ENCODE data around the gene UQCC2. TPM values are rescaled to one million over a fixed set of nuclear protein-coding genes. Genes with fewer than 3 reads are reported as not detected.

Gene UQCC2
- total RNA-seq, 1 donor from 2014 or later: 99.4 TPM

GRCh38 chr6:33738153-33738552 lies 26.7 kb upstream of the UQCC2 start:
- Mint-ChIP-seq H3K4me3 (ENCODE audit: low read depth) (no peak overlapping the region), H3K4me1 (ENCODE audit: low read depth) (peaks cover 3% of the 10 kb centered on the region), H3K27me3 (peaks cover 11% of the 10 kb centered on the region), H3K9me3 (ENCODE audit: low read depth) (no peaks in the 10 kb centered on the region), H3K27ac (no peak overlapping the region), H3K36me3 (ENCODE audit: insufficient read depth) (no peaks in the 10 kb centered on the region)
- no peak for DNase-seq (ENCODE audit: low spot score, unreplicated experiment)
- no peak for TF ChIP-seq CTCF (IDR thresholded peaks at IDR 0.05; ENCODE audit: unreplicated experiment)

GRCh38 chr6:33737267-33738026 lies 25.9 kb upstream of the UQCC2 start:
- Mint-ChIP-seq H3K27ac (no peak overlapping the region), H3K9me3 (ENCODE audit: low read depth) (no peaks in the 10 kb centered on the region), H3K4me1 (ENCODE audit: low read depth) (peaks cover 3% of the 10 kb centered on the region), H3K27me3 (peaks cover 5% of the 10 kb centered on the region), H3K36me3 (ENCODE audit: insufficient read depth) (no peaks in the 10 kb centered on the region), H3K4me3 (ENCODE audit: low read depth) (no peak overlapping the region)
- DNase-seq (ENCODE audit: low spot score, unreplicated experiment): no peak
- no peak for TF ChIP-seq CTCF (IDR thresholded peaks at IDR 0.05; ENCODE audit: unreplicated experiment)

- H3K27ac Mint-ChIP-seq: no peak overlapping the region
- no peak for DNase-seq (ENCODE audit: low spot score, unreplicated experiment)
- peaks cover 7% of the 10 kb centered on the region for H3K27me3 Mint-ChIP-seq
- no peaks in the 10 kb centered on the region for H3K36me3 Mint-ChIP-seq (ENCODE audit: insufficient read depth)
- no peaks in the 10 kb centered on the region for H3K9me3 Mint-ChIP-seq (ENCODE audit: low read depth)
- no peak for TF ChIP-seq CTCF (IDR thresholded peaks at IDR 0.05; ENCODE audit: unreplicated experiment)
- no peak overlapping the region for H3K4me3 Mint-ChIP-seq (ENCODE audit: low read depth)
- peaks cover 11% of the 10 kb centered on the region for H3K4me1 Mint-ChIP-seq (ENCODE audit: low read depth)
Observed at GRCh38 chr6:33735216-33735615, 23.7 kb upstream of the UQCC2 start.

DNA sequence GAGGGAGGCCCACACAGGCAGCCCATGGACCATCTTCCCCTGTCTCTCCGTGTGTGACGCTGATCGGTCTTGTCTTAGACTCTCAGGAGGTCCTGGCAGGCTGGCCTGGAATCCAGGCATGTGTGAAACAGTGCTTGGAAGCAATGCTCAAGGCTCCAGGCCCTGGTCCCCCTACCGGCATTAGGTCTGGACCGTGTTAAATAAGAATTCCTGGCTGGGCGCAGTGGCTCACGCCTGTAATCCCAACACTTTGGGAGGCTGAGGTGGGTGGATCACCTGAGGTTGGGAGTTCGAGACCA lies 22.2 kb upstream of the UQCC2 start:
- Mint-ChIP-seq H3K4me1 (ENCODE audit: low read depth) (peaks cover 13% of the 10 kb centered on the region), H3K27me3 (peaks cover 15% of the 10 kb centered on the region), H3K9me3 (ENCODE audit: low read depth) (no peaks in the 10 kb centered on the region), H3K36me3 (ENCODE audit: insufficient read depth) (no peaks in the 10 kb centered on the region), H3K4me3 (ENCODE audit: low read depth) (no peak overlapping the region), H3K27ac (no peak overlapping the region)
- no peak for TF ChIP-seq CTCF (IDR thresholded peaks at IDR 0.05; ENCODE audit: unreplicated experiment)
- DNase-seq (ENCODE audit: low spot score, unreplicated experiment): no peak

DNA sequence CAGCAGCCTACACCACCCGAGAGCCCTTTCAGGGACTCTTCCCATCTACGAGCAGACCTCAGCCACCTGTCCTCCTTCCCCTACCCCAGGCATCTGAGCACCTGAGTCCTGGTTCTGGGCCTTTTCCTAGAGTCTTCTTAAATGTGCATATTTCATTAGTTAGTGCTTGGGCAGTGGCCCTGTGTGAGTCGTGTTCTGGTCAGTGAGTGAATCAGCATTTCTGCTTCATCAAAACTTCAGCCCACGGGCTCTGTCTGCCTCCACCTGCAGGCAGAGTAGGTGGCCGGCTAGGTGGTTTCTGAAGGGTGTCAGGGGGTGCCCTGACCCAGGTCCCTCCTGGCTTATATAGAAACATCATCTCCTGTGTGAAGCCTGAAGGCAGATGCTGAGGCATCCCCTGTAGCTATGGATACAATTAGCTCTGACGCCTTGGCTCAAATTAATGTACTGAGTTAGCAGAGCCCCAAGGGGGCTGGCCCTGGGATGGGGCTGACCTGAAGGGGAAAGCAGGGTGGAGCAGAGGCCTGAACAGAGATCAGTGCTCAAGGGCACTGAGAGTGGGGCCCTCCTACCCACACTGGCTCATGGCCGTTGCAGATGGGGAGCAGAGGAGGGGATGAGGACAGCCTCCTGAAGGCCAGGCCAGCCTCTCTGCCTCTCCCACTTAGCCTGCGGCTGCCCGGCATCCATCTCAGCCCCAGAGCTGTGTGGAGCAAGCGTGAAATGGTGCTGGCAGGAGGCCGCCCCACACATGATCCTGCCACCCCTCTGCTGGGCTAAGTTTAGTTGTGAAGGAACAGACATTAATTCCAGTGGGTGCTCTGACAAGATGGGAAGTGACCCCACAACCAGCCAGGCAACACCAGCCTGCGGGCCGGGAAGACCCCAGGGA lies 21.6 kb upstream of the UQCC2 start:
- no peaks in the 10 kb centered on the region for H3K9me3 Mint-ChIP-seq (ENCODE audit: low read depth)
- DNase-seq (ENCODE audit: low spot score, unreplicated experiment): no peak
- no peaks in the 10 kb centered on the region for H3K36me3 Mint-ChIP-seq (ENCODE audit: insufficient read depth)
- peaks cover 17% of the 10 kb centered on the region for H3K27me3 Mint-ChIP-seq
- H3K4me1 Mint-ChIP-seq (ENCODE audit: low read depth): peaks cover 13% of the 10 kb centered on the region
- no peak overlapping the region for H3K4me3 Mint-ChIP-seq (ENCODE audit: low read depth)
- TF ChIP-seq CTCF (IDR thresholded peaks at IDR 0.05; ENCODE audit: unreplicated experiment): no peak
- H3K27ac Mint-ChIP-seq: no peak overlapping the region

Data from progenitor cell of endocrine pancreas (in vitro differentiated cells).